Mesenchymal stem cell (in vitro differentiated cells and primary cell): ENCODE results near the gene TNP2.
A peak's percentile ranks its signal among the peaks of the same experiment; 100 is the strongest.

Experiments
- DNase-seq: peaks from one replicate; pipeline ENCODE4 v3.0.0-alpha.2; 2013
- H2AFZ ChIP-seq: one replicate; pipeline ENCODE4 v1.6.1; 2013; ENCODE audit warnings: low read depth, mild to moderate bottlenecking, control low read depth, inconsistent platforms, low read length, moderate library complexity
- H2AK5ac ChIP-seq: 2 replicates; pipeline ENCODE4 v1.6.1; 2013; ENCODE audit warnings: low read length, moderate library complexity, mild to moderate bottlenecking, inconsistent platforms; ENCODE audit not compliant: severe bottlenecking
- H2BK120ac ChIP-seq: one replicate; pipeline ENCODE4 v1.6.1; 2013; ENCODE audit warnings: low read depth, mild to moderate bottlenecking, inconsistent platforms, low read length, moderate library complexity
- H2BK12ac ChIP-seq, 2 experiments: one replicate each; pipeline ENCODE4 v1.6.1; 2013; ENCODE audit warnings: inconsistent platforms in 2 of 2, low read length in 2 of 2, mild to moderate bottlenecking in 2 of 2, moderate library complexity in 2 of 2, control low read depth in 1 of 2
- H2BK15ac ChIP-seq: one replicate; pipeline ENCODE4 v1.6.1; 2013; ENCODE audit warnings: mild to moderate bottlenecking, low read depth, inconsistent platforms; ENCODE audit not compliant: poor library complexity, severe bottlenecking
- H2BK5ac ChIP-seq: 2 replicates; pipeline ENCODE4 v1.6.1; 2013; ENCODE audit warnings: low read depth, mild to moderate bottlenecking, low read length, control low read depth, inconsistent platforms; ENCODE audit not compliant: poor library complexity, severe bottlenecking
- H3K14ac ChIP-seq, 2 experiments: one replicate each; pipeline ENCODE4 v1.6.1; 2013; ENCODE audit warnings: inconsistent platforms in 2 of 2, low read length in 2 of 2, control low read depth in 1 of 2, mild to moderate bottlenecking in 1 of 2, moderate library complexity in 1 of 2
- H3K18ac ChIP-seq, 2 experiments: one replicate each; pipeline ENCODE4 v1.6.1; 2013; ENCODE audit warnings: inconsistent platforms in 2 of 2, low read length in 2 of 2, control low read depth in 1 of 2, low read depth in 1 of 2, mild to moderate bottlenecking in 1 of 2
- H3K23ac ChIP-seq, 2 experiments: one replicate each; pipeline ENCODE4 v1.6.1; 2013; ENCODE audit warnings: inconsistent platforms in 2 of 2, low read length in 2 of 2, mild to moderate bottlenecking in 2 of 2, moderate library complexity in 2 of 2, control low read depth in 1 of 2
- H3K27ac ChIP-seq: 2 replicates; pipeline ENCODE4 v1.5.1; 2013; ENCODE audit warnings: mild to moderate bottlenecking, moderate library complexity, low read length, control low read depth, inconsistent platforms; ENCODE audit not compliant: poor library complexity, severe bottlenecking
- H3K27me3 ChIP-seq, 2 experiments: 2 replicates each; pipeline versions ENCODE4 v1.6.1 to v1.7.0; 2013; ENCODE audit warnings: low read length in 2 of 2, mild to moderate bottlenecking in 2 of 2, moderate library complexity in 2 of 2, control low read depth in 1 of 2, inconsistent platforms in 1 of 2; ENCODE audit not compliant: control insufficient read depth in 1 of 2, insufficient read depth in 1 of 2
- H3K36me3 ChIP-seq, 2 experiments: 2 replicates each; pipeline versions ENCODE4 v1.6.1 to v1.7.0; 2013; ENCODE audit warnings: low read length in 2 of 2, control low read depth in 1 of 2, inconsistent platforms in 1 of 2, low read depth in 1 of 2, mild to moderate bottlenecking in 1 of 2; ENCODE audit not compliant: insufficient read depth in 2 of 2, control insufficient read depth in 1 of 2
- H3K4ac ChIP-seq, 2 experiments: one replicate each; pipeline ENCODE4 v1.6.1; 2013; ENCODE audit warnings: inconsistent platforms in 2 of 2, low read length in 2 of 2, mild to moderate bottlenecking in 2 of 2, moderate library complexity in 2 of 2, control low read depth in 1 of 2, low read depth in 1 of 2
- H3K4me1 ChIP-seq: 2 replicates; pipeline ENCODE4 v1.6.1; 2013; ENCODE audit warnings: low read depth, low read length, control low read depth; ENCODE audit not compliant: control insufficient read depth, insufficient read depth
- H3K4me2 ChIP-seq: 2 replicates; pipeline ENCODE4 v1.6.1; 2013; ENCODE audit warnings: low read length, mild to moderate bottlenecking, inconsistent platforms; ENCODE audit not compliant: poor library complexity, severe bottlenecking
- H3K4me3 ChIP-seq, 2 experiments: 2 replicates each; pipeline versions ENCODE4 v1.5.1 to v1.7.0; 2013; ENCODE audit warnings: low read length in 2 of 2, mild to moderate bottlenecking in 2 of 2, control low read depth in 1 of 2, low read depth in 1 of 2; ENCODE audit not compliant: insufficient read depth in 1 of 2
- H3K79me1 ChIP-seq: replicated peaks from 2 replicates; pipeline ENCODE4 v1.6.1; 2013; ENCODE audit warnings: mild to moderate bottlenecking, control low read depth, low read length, inconsistent platforms; ENCODE audit not compliant: poor library complexity, severe bottlenecking
- H3K9ac ChIP-seq: 2 replicates; pipeline ENCODE4 v1.7.0; 2013; ENCODE audit warnings: mild to moderate bottlenecking, low read length, moderate library complexity
- H3K9me3 ChIP-seq: 2 replicates; pipeline ENCODE4 v1.7.0; 2013; ENCODE audit warnings: mild to moderate bottlenecking, low read length; ENCODE audit not compliant: control insufficient read depth
- H4K8ac ChIP-seq: one replicate; pipeline ENCODE4 v1.6.1; 2013; ENCODE audit warnings: inconsistent platforms, mild to moderate bottlenecking, low read length, moderate library complexity
- H4K91ac ChIP-seq: one replicate; pipeline ENCODE4 v1.6.1; 2013; ENCODE audit warnings: mild to moderate bottlenecking, low read length, inconsistent platforms
- whole genome bisulfite sequencing: methylation state at CpG from one replicate; pipeline ENCODE4 v1.1.7; 2013; ENCODE audit warnings: mixed read lengths; 5-methylcytosine and 5-hydroxymethylcytosine counted together

Gene TNP2

DNA sequence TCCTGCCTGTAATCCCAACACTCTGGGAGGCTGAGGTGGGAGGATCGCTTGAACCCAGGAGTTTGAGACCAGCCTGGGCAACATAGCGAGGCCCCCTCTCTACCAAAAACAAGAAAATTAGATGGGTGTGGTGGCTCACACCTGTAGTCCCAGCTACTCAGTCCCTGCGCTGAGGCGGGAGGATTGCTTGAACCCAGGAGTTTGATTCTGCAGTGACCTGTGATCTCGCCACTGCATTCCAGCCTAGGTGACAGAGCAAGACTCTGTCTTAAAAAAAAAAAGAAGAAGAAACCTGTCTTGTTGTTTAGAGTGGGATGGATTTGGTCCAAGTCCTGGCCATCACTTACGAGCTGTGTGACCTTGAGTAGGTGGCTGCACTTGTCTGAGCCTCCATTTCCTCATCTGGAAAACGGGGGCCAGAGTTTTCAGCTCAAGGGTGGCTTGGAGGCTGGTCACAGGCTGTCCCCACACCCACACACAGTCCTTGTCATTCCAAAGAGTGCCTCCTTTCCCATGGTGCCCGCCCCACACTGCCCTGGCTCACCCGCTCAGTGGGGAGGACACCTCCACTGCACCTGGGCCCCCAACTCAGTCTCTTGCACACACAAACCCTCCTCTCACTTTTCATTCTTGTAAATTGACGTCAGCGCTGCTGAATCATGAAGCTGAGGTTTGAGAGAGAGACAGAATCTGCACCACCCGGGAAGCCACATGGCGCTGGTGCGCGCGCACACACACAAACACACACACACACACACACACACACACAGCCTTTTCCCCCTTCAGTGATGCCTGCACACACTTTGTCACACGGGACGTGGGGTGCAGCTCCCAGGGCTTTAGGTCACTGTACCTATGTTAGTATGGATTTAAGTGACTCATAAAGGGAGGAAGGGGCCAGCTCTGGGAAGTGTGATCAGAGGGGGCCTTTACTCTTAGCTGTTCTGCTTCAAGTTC is 17.3 kb downstream of the TNP2 start:
- H2BK15ac ChIP-seq, result no peak overlapping the region
- H2BK5ac ChIP-seq, result no peak overlapping the region
- H4K91ac ChIP-seq, result no peak overlapping the region
- H3K4ac ChIP-seq, result no peak overlapping the region
- H2BK120ac ChIP-seq, result no peak overlapping the region
- H2AFZ ChIP-seq, result no peak overlapping the region
- 81% methylated on average over 18 of the region's 18 CpGs for WGBS
- no peak overlapping the region for H3K14ac ChIP-seq
- peak overlapping the region; percentile 67 for H2AK5ac ChIP-seq
- peaks cover 0 to 33% of the 10 kb centered on the region in 2 experiments for H3K36me3 ChIP-seq
- H3K9ac ChIP-seq, result no peak overlapping the region
- H2BK12ac ChIP-seq, result no peak overlapping the region
- H3K4me3 ChIP-seq, result no peak overlapping the region
- H3K79me1 ChIP-seq, result peaks cover 5% of the 10 kb centered on the region
- H4K8ac ChIP-seq, result no peak overlapping the region
- peak overlapping the region; percentile 9 for H3K27ac ChIP-seq
- no peaks in the 10 kb centered on the region for H3K9me3 ChIP-seq
- DNase-seq, result peak; percentile 73
- H3K4me1 ChIP-seq, result peaks cover 39% of the 10 kb centered on the region
- no peaks in the 10 kb centered on the region for H3K27me3 ChIP-seq
- peak overlapping the region in 1 of 2 experiments; percentile 48 for H3K18ac ChIP-seq
- H3K23ac ChIP-seq, result no peak overlapping the region
- H3K4me2 ChIP-seq, result peak overlapping the region; percentile 21

GRCh38 chr16:11250786-11251524 is 18.2 kb downstream of the TNP2 start:
- no peak overlapping the region for H3K4ac ChIP-seq
- peaks cover 0 to 33% of the 10 kb centered on the region in 2 experiments for H3K36me3 ChIP-seq
- H4K8ac ChIP-seq, result no peak overlapping the region
- no peak overlapping the region for H2AK5ac ChIP-seq
- H3K4me1 ChIP-seq, result peaks cover 38% of the 10 kb centered on the region
- WGBS, result 96% methylated on average over 9 of the region's 10 CpGs
- no peak overlapping the region for H3K18ac ChIP-seq
- H2BK12ac ChIP-seq, result no peak overlapping the region
- no peak overlapping the region for H2BK120ac ChIP-seq
- H3K4me3 ChIP-seq, result no peak overlapping the region
- H3K4me2 ChIP-seq, result no peak overlapping the region
- no peak overlapping the region for H3K23ac ChIP-seq
- H3K14ac ChIP-seq, result no peak overlapping the region
- H2BK5ac ChIP-seq, result no peak overlapping the region
- no peak for DNase-seq
- no peak overlapping the region for H2AFZ ChIP-seq
- no peak overlapping the region for H3K9ac ChIP-seq
- no peak overlapping the region for H4K91ac ChIP-seq
- H3K27ac ChIP-seq, result no peak overlapping the region
- H3K9me3 ChIP-seq, result no peaks in the 10 kb centered on the region
- H2BK15ac ChIP-seq, result no peak overlapping the region
- H3K27me3 ChIP-seq, result no peaks in the 10 kb centered on the region
- H3K79me1 ChIP-seq, result peaks cover 5% of the 10 kb centered on the region

DNA sequence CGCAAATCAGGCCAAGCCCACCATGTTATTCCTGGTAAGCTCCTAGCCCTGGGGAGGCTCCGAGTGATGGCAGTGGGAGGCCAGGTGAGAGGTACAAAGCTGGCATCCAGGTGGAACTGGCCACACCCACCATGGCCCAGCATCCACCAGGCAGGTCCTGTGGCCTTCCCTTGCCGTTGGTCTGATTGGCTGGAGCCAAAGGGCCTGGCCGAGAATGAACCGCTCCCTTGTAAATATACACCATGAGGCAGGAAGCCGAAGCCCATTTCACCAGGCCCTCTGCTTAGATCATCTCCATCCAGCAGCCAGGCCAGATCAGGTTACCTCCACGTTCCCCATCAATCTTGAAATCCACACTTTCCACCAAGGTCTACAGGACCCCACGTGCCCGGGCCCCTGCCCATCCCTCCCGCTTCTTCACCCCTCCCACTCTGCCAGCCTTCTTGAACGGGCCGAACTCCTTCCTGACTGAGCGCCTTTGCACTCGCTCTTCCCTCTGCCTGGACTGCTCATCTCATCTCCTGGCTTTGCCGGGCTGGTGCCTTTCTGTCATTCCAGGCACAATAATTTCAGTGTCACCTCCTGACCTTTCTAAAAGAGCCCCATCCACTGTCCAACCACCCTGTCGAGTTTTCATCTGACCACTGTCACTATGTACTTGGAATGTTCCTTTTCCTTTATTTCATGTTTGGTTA is 18.9 kb downstream of the TNP2 start:
- no peaks in the 10 kb centered on the region for H3K9me3 ChIP-seq
- whole genome bisulfite sequencing, result 75% methylated on average over 16 of the region's 16 CpGs
- H3K18ac ChIP-seq, result no peak overlapping the region
- H3K79me1 ChIP-seq, result peaks cover 5% of the 10 kb centered on the region
- H2AK5ac ChIP-seq, result peak overlapping the region; percentile 17
- H2AFZ ChIP-seq, result no peak overlapping the region
- DNase-seq, result no peak
- H3K23ac ChIP-seq, result peak overlapping the region in 1 of 2 experiments; percentile 48
- H3K4me2 ChIP-seq, result no peak overlapping the region
- peak overlapping the region in 1 of 2 experiments; percentile 15 for H2BK12ac ChIP-seq
- H3K4me3 ChIP-seq, result no peak overlapping the region
- H4K8ac ChIP-seq, result no peak overlapping the region
- peak overlapping the region; percentile 5 for H3K27ac ChIP-seq
- peaks cover 0 to 33% of the 10 kb centered on the region in 2 experiments for H3K36me3 ChIP-seq
- H2BK15ac ChIP-seq, result no peak overlapping the region
- H2BK120ac ChIP-seq, result no peak overlapping the region
- no peak overlapping the region for H3K14ac ChIP-seq
- H3K9ac ChIP-seq, result no peak overlapping the region
- no peaks in the 10 kb centered on the region for H3K27me3 ChIP-seq
- H2BK5ac ChIP-seq, result no peak overlapping the region
- no peak overlapping the region for H3K4ac ChIP-seq
- H4K91ac ChIP-seq, result no peak overlapping the region
- peaks cover 38% of the 10 kb centered on the region for H3K4me1 ChIP-seq
